GM12878 (cell line): ENCODE measurements around the gene SAMD4A. TPM values are rescaled to one million over a fixed set of nuclear protein-coding genes. Genes with fewer than 3 reads are reported as not detected.

Experiments
- ATAC-seq: fragments of 200-7000 bp; cut with Tn5 transposase; 3 replicates; pipeline ENCODE4 v1.9.1; 2020; ENCODE audit warnings: mild to moderate bottlenecking, moderate library complexity
- BruUV-seq: library from RNA; stranded (reverse); fragments of 400-500 nt; replicated peaks from 2 replicates; lab custom pipeline; 2021; lab: Mats Ljungman, UMichigan
- CTCF ChIA-PET: fragments of 300-600 bp; sonication (Branson Sonifier 250); formaldehyde crosslinking; extraction: SDS; loops from one replicate; lab custom pipeline; 2021; ENCODE audit warnings: inconsistent platforms; lab: Yijun Ruan, JAX
- POLR2A ChIA-PET: fragments of 350-600 bp; formaldehyde crosslinking; extraction: SDS; loops from one replicate; lab custom pipeline; 2021; ENCODE audit warnings: inconsistent platforms; lab: Charles Lee
- RAD21 ChIA-PET: fragments of 300-600 bp; sonication (Branson Sonifier 250); formaldehyde crosslinking; loops from one replicate; lab custom pipeline; 2023; ENCODE audit warnings: antibody characterized with exemption; ENCODE audit not compliant: unreplicated experiment; lab: Charles Lee
- SMC1A ChIA-PET: fragments of 300-600 bp; sonication (Branson Sonifier 250); formaldehyde crosslinking; loops from one replicate; lab custom pipeline; 2023; ENCODE audit not compliant: unreplicated experiment, uncharacterized antibody; lab: Charles Lee
- DNase-seq: peaks from one replicate; pipeline ENCODE4 v3.0.0-alpha.2; 2011; ENCODE audit warnings: low read depth, low spot score
- FAIRE-seq: peaks from 3 replicates; lab custom pipeline; 2011; peaks lifted over from hg19 to GRCh38; lab: Jason Lieb, UNC
- H2AFZ ChIP-seq: 2 replicates; pipeline ENCODE4 v1.6.0; 2011; ENCODE audit warnings: low read depth, low read length, control low read depth; ENCODE audit not compliant: control insufficient read depth
- H3K27ac ChIP-seq: 2 replicates; pipeline ENCODE4 v1.5.1; 2011; ENCODE audit warnings: control low read depth; ENCODE audit not compliant: control insufficient read depth, insufficient read depth
- H3K27me3 ChIP-seq, 2 experiments: replicated peaks in 1 of 2; 2 replicates each; pipeline versions ENCODE4 v1.6.0 to v1.6.1; 2011; ENCODE audit warnings: low read length in 1 of 2; ENCODE audit not compliant: control insufficient read depth in 2 of 2, insufficient read depth in 2 of 2
- H3K36me3 ChIP-seq, 2 experiments: 2 replicates each; pipeline ENCODE4 v1.5.1; 2011; ENCODE audit warnings: low read length in 1 of 2; ENCODE audit not compliant: control insufficient read depth in 2 of 2, insufficient read depth in 2 of 2
- H3K4me1 ChIP-seq: 2 replicates; pipeline ENCODE4 v1.6.1; 2011; ENCODE audit warnings: mild to moderate bottlenecking, low read length, moderate library complexity, mixed read lengths; ENCODE audit not compliant: control insufficient read depth, insufficient read depth
- H3K4me2 ChIP-seq: 2 replicates; pipeline ENCODE4 v1.6.0; 2011; ENCODE audit warnings: control low read depth; ENCODE audit not compliant: control insufficient read depth, insufficient read depth
- H3K4me3 ChIP-seq: fragments of 200-600 bp; sonication (generic); 2 replicates; pipeline ENCODE4 v1.5.1; 2016
- H3K79me2 ChIP-seq: 2 replicates; pipeline ENCODE4 v1.6.0; 2011; ENCODE audit warnings: low read length; ENCODE audit not compliant: control insufficient read depth, insufficient read depth
- H3K9ac ChIP-seq: 2 replicates; pipeline ENCODE4 v1.8.0; 2011; ENCODE audit warnings: low read length, control low read depth, mixed read lengths; ENCODE audit not compliant: control insufficient read depth, insufficient read depth
- H3K9me3 ChIP-seq: replicated peaks from 3 replicates; pipeline ENCODE4 v1.5.1; 2011; ENCODE audit warnings: mild to moderate bottlenecking, low read length; ENCODE audit not compliant: control insufficient read depth, insufficient read depth
- H4K20me1 ChIP-seq: 2 replicates; pipeline ENCODE4 v1.6.0; 2011; ENCODE audit not compliant: control insufficient read depth, insufficient read depth
- BCL11A ChIP-seq: IDR thresholded peaks from 2 replicates; pipeline ENCODE4 v1.6.1; 2011; ENCODE audit warnings: low read depth, low read length
- BRCA1 ChIP-seq: IDR thresholded peaks from 2 replicates; pipeline ENCODE4 v1.6.1; 2011; ENCODE audit warnings: low read depth, low read length, improper control_type of control experiment
- ETV6 ChIP-seq, 2 experiments: fragments of 450-650 bp in 1 of 2; IDR thresholded peaks in 1 of 2; conservative IDR thresholded peaks in 1 of 2; 2 replicates each; pipeline ENCODE4 v1.6.1; 2014; ENCODE audit warnings: antibody characterized with exemption in 1 of 2, borderline replicate concordance in 1 of 2, low read depth in 1 of 2, mild to moderate bottlenecking in 1 of 2, moderate library complexity in 1 of 2
- FOXK2 ChIP-seq: fragments of 450-650 bp; IDR thresholded peaks from 2 replicates; pipeline ENCODE4 v1.6.1; 2017; ENCODE audit warnings: mild to moderate bottlenecking, moderate library complexity
- IRF5 ChIP-seq: fragments of 450-650 bp; IDR thresholded peaks from 2 replicates; pipeline ENCODE4 v1.6.1; 2017; ENCODE audit warnings: borderline replicate concordance
- MLLT1 ChIP-seq: fragments of 450-650 bp; IDR thresholded peaks from 2 replicates; pipeline ENCODE4 v1.6.1; 2016; ENCODE audit warnings: mild to moderate bottlenecking
- NRF1 ChIP-seq: conservative IDR thresholded peaks from 2 replicates; pipeline ENCODE4 v1.6.1; 2011; ENCODE audit warnings: mild to moderate bottlenecking, low read depth, low read length, improper control_type of control experiment
- POLR2AphosphoS2 ChIP-seq: IDR thresholded peaks from 2 replicates; pipeline ENCODE4 v1.6.1; 2011; ENCODE audit warnings: low read depth, mild to moderate bottlenecking, low read length, improper control_type of control experiment, moderate library complexity
- REST ChIP-seq: IDR thresholded peaks from 2 replicates; pipeline ENCODE4 v1.6.1; 2012; ENCODE audit warnings: mild to moderate bottlenecking, low read depth, low read length
- RFX5 ChIP-seq: IDR thresholded peaks from 2 replicates; pipeline ENCODE4 v1.6.1; 2011; ENCODE audit warnings: low read depth, low read length, improper control_type of control experiment
- TBL1XR1 ChIP-seq: IDR thresholded peaks from 2 replicates; pipeline ENCODE4 v1.6.1; 2012; ENCODE audit warnings: low read depth, low read length, improper control_type of control experiment
- YBX1 ChIP-seq: fragments of 450-650 bp; IDR thresholded peaks from 2 replicates; pipeline ENCODE4 v1.6.1; 2016; ENCODE audit warnings: antibody characterized with exemption
- ZBTB40 ChIP-seq: fragments of 450-650 bp; IDR thresholded peaks from 2 replicates; pipeline ENCODE4 v1.6.1; 2016; ENCODE audit warnings: mild to moderate bottlenecking, moderate library complexity, borderline replicate concordance
- WGBS: methylation state at CpG from one replicate; pipeline ENCODE4 v1.1.6; 2016; ENCODE audit warnings: low lambda C conversion rate; ENCODE audit not compliant: insufficient replicate concordance, insufficient coverage; ENCODE audit errors: missing lambda C conversion rate; 5-methylcytosine and 5-hydroxymethylcytosine counted together
- in situ Hi-C: fragments of 300-500 bp; cut with MboI; formaldehyde crosslinking; loops from 9 replicates; pipeline ENCODE4 v1.14.3; 2018; ENCODE audit warnings: mixed read lengths
- intact Hi-C: fragments of 100-400 bp; cut with micrococcal nuclease; formaldehyde crosslinking; loops from one replicate; pipeline ENCODE4 v1.14.2; 2022; ENCODE audit not compliant: unreplicated experiment
- polyA plus RNA-seq, 11 experiments: library from polyadenylated mRNA; depleted of rRNA in 4 of 11; unstranded in 6 of 11; stranded (reverse) in 5 of 11; fragments of >200 nt; fragmentation: Nextera tagmentation in 4 of 11; fragmentation: Illumina TruSeq in 1 of 11; extraction: Ambion mirVana in 4 of 11; extraction: Trizol in 1 of 11; gene quantifications; 1 replicate in 1 of 11; 2 replicates in 10 of 11; pipeline versions ENCODE4 v1.2.1 to v1.2.3, GENCODE V29; 2011 to 2016; ENCODE audit warnings: inconsistent platforms in 2 of 11, missing spikeins in 2 of 11, low read depth in 1 of 11
- total RNA-seq, 4 experiments: library from RNA; depleted of rRNA in 3 of 4; stranded (reverse); fragments of >200 nt in 3 of 4; fragmentation: Illumina TruSeq in 1 of 4; extraction: Trizol in 1 of 4; gene quantifications; 2 replicates each; pipeline versions ENCODE4 v1.2.1 to v1.2.3, GENCODE V29; 2013 to 2021

The SAMD4A gene
- total and polyA plus RNA-seq, 10 of the 15 experiments (the other 5 are each of a cell fraction or from before 2014, with no cell fraction given) = 0.05 to 0.56 (median 0.31) TPM

- in situ Hi-C loops = no loop called here
- Histone ChIP-seq H3K79me2 (no peaks in the 10 kb centered on the region), H4K20me1 (no peaks in the 10 kb centered on the region), H3K4me2 (no peak overlapping the region), H2AFZ (no peak overlapping the region), H3K36me3 (no peaks in the 10 kb centered on the region), H3K9me3 (no peaks in the 10 kb centered on the region; the same call in 2 of the 3 replicates), H3K27ac (no peak overlapping the region), H3K4me1 (no peaks in the 10 kb centered on the region), H3K9ac (no peak overlapping the region), H3K4me3 (no peak overlapping the region), H3K27me3 (peaks cover 0 to 3% of the 10 kb centered on the region in 2 experiments; a peak in 1 of 4 replicates)
- SMC1A ChIA-PET = interaction anchor here (0.7 kb wide), 1 partner anchor 66 kb away, joined by 3 read pairs; no protein-coding TSS in a partner anchor
- FAIRE-seq = no peak
- WGBS = 61% methylated on average over 6 of the region's 6 CpGs
- no peak for DNase-seq
- CTCF ChIA-PET = interaction anchor here (2.1 to 2.8 kb wide), 2 partner anchors 14 to 18 kb away, joined by 8 to 10 read pairs; no protein-coding TSS in a partner anchor
- RAD21 ChIA-PET = no interaction called here
- intact Hi-C loops = no loop called here
- BruUV-seq = no TSS peak
- POLR2A ChIA-PET = interaction anchor here (0.5 kb wide), 1 partner anchor 114 kb away, joined by 7 read pairs; no protein-coding TSS in a partner anchor
- TF ChIP-seq BRCA1 (no peak), ETV6 (conservative IDR thresholded peaks at IDR 0.05 in 1 of 2, IDR thresholded peaks at IDR 0.05 in 1 of 2; ENCODE audit: borderline replicate concordance in 1 of 2, low read depth in 1 of 2) (no peak), REST (no peak), TBL1XR1 (no peak), NRF1 (no peak), RFX5 (no peak), IRF5 (no peak), FOXK2 (no peak), POLR2AphosphoS2 (no peak), MLLT1 (no peak), YBX1 (no peak), BCL11A (no peak), ZBTB40 (no peak)
- ATAC-seq = no peak
Observed at GRCh38 chr14:54792288-54792687, 225.4 kb downstream of the SAMD4A start.
